PC-3 (cell line): Measurements from ENCODE around the gene KRT79. TPM values are rescaled to one million over a fixed set of nuclear protein-coding genes. Genes with fewer than 3 reads are reported as not detected.
A peak's percentile ranks its signal among the peaks of the same experiment; 100 is the strongest.

Experiments
- ATAC-seq: fragments of 200-7000 bp; cut with Tn5 transposase; 2 replicates; pipeline ENCODE4 v1.9.1; 2020; ENCODE audit warnings: mild to moderate bottlenecking, moderate library complexity
- BruUV-seq: library from RNA; stranded (reverse); fragments of 400-500 nt; replicated peaks from 2 replicates; lab custom pipeline; 2021; lab: Mats Ljungman, UMichigan
- CTCF ChIA-PET: fragments of 300-600 bp; sonication (Branson Sonifier 250); formaldehyde crosslinking; loops from one replicate; lab custom pipeline; 2022; ENCODE audit warnings: antibody characterized with exemption; lab: Charles Lee
- POLR2A ChIA-PET: fragments of 300-600 bp; sonication (Branson Sonifier 250); formaldehyde crosslinking; loops from one replicate; lab custom pipeline; 2022; ENCODE audit warnings: antibody characterized with exemption; ENCODE audit not compliant: unreplicated experiment; lab: Charles Lee
- DNase-seq: peaks from one replicate; pipeline ENCODE4 v3.0.0-alpha.2; 2015
- H2AFZ ChIP-seq: fragments of 300-600 bp; sonication (generic); 2 replicates; pipeline ENCODE4 v1.6.0; 2016; ENCODE audit warnings: antibody characterized with exemption, low read length
- H3F3A ChIP-seq: fragments of 300-600 bp; sonication (generic); one replicate; pipeline ENCODE4 v1.6.0; 2017; ENCODE audit warnings: antibody characterized with exemption, low read length, control low read depth, mild to moderate bottlenecking; ENCODE audit not compliant: unreplicated experiment
- H3K27ac ChIP-seq: fragments of 300-600 bp; sonication (generic); 2 replicates; pipeline ENCODE4 v1.5.1; 2016; ENCODE audit warnings: mild to moderate bottlenecking, low read length
- H3K27me3 ChIP-seq: fragments of 300-600 bp; sonication (generic); 2 replicates; pipeline ENCODE4 v1.6.1; 2016; ENCODE audit warnings: low read length, mixed read lengths
- H3K36me3 ChIP-seq: fragments of 300-600 bp; sonication (generic); 2 replicates; pipeline ENCODE4 v1.6.1; 2016; ENCODE audit warnings: low read depth, mixed run types, low read length, mixed read lengths
- H3K4me1 ChIP-seq: fragments of 300-600 bp; sonication (generic); 2 replicates; pipeline ENCODE4 v1.5.1; 2016; ENCODE audit warnings: low read length; ENCODE audit not compliant: insufficient read depth
- H3K4me2 ChIP-seq: fragments of 300-600 bp; sonication (generic); 2 replicates; pipeline ENCODE4 v1.6.0; 2016; ENCODE audit warnings: low read length
- H3K4me3 ChIP-seq: fragments of 300-600 bp; sonication (generic); 2 replicates; pipeline ENCODE4 v1.5.1; 2016; ENCODE audit warnings: mild to moderate bottlenecking, low read length, mixed read lengths
- H3K79me2 ChIP-seq: fragments of 300-600 bp; sonication (generic); 2 replicates; pipeline ENCODE4 v1.6.1; 2017; ENCODE audit warnings: low read length, mixed read lengths
- H3K9ac ChIP-seq: fragments of 300-600 bp; sonication (generic); 2 replicates; pipeline ENCODE4 v1.6.0; 2016; ENCODE audit warnings: mild to moderate bottlenecking, low read length
- H3K9me2 ChIP-seq: fragments of 300-600 bp; sonication (generic); replicated peaks from 2 replicates; pipeline ENCODE4 v1.6.1; 2016; ENCODE audit warnings: mixed run types, low read length, mixed read lengths
- H3K9me3 ChIP-seq: fragments of 300-600 bp; sonication (generic); 2 replicates; pipeline ENCODE4 v1.6.1; 2016; ENCODE audit warnings: low read length, mixed read lengths
- H4K20me1 ChIP-seq: fragments of 300-600 bp; sonication (generic); 2 replicates; pipeline ENCODE4 v1.6.1; 2016; ENCODE audit warnings: low read length, mixed read lengths
- CTCF ChIP-seq: fragments of 300-600 bp; sonication (generic); conservative IDR thresholded peaks from 2 replicates; pipeline ENCODE4 v1.5.1; 2017; ENCODE audit warnings: antibody characterized with exemption, low read depth, mild to moderate bottlenecking, low read length
- EZH2 ChIP-seq: fragments of 300-600 bp; sonication (generic); IDR thresholded peaks from one replicate; pipeline ENCODE4 v1.6.1; 2017; ENCODE audit warnings: antibody characterized with exemption, mild to moderate bottlenecking, low read length; ENCODE audit not compliant: unreplicated experiment
- EZH2phosphoT487 ChIP-seq: fragments of 300-600 bp; sonication (generic); IDR thresholded peaks from 2 replicates; pipeline ENCODE4 v1.6.1; 2018; ENCODE audit warnings: mild to moderate bottlenecking, antibody characterized with exemption, low read length, borderline replicate concordance
- intact Hi-C: fragments of 100-400 bp; cut with micrococcal nuclease; formaldehyde crosslinking; loops from 2 replicates; pipeline ENCODE4 v1.9.0; 2023
- total RNA-seq: library from RNA; depleted of rRNA; stranded (reverse); fragments of >200 nt; gene quantifications from 2 replicates; pipeline ENCODE4 v1.2.3, GENCODE V29; 2014

KRT79 gene
- total RNA-seq, 1 experiment from 2014 or later: not detected

- POLR2A ChIA-PET: no interaction called here
Measured at GRCh38 chr12:52802442-52802841, 31.7 kb downstream of the KRT79 start.

DNA sequence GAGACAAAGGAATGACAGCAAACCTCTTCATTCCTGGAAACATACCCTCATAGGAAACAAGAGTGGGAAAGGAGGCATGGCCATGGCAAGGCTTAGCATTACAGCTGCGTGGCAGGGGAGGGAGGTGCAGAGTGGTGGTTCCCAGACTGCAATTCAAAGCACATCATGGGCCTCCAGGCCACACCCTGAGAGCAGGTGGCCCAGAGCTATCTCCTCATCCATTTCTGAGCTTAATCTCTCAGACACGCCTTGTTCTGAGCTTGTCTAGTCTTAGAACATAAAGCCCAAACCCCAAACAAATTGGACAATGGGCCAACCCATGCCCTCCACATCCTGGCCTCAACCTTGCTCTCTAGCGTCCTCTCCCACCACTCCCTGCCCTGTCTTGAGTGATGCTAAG lies 32.3 kb downstream of the KRT79 start:
- intact Hi-C loops: loop anchor here (5.0 kb wide), 1 partner anchor 59 kb away; no protein-coding TSS in a partner anchor
- H2AFZ ChIP-seq: no peak overlapping the region
- no peak for DNase-seq
- H3F3A ChIP-seq: no peaks in the 10 kb centered on the region
- no peak overlapping the region for H3K9ac ChIP-seq
- no peaks in the 10 kb centered on the region for H3K36me3 ChIP-seq
- H3K4me2 ChIP-seq: no peak overlapping the region
- H3K27me3 ChIP-seq: no peaks in the 10 kb centered on the region
- TF ChIP-seq EZH2 (no peak), CTCF (no peak), EZH2phosphoT487 (no peak)
- POLR2A ChIA-PET: no interaction called here
- H3K27ac ChIP-seq: 0 out of 2 replicates have a peak overlapping the region, but pooled peaks have one; percentile 89
- peaks cover 51% of the 10 kb centered on the region for H3K4me1 ChIP-seq
- H3K9me2 ChIP-seq: no peaks in the 10 kb centered on the region
- no peak overlapping the region for H3K4me3 ChIP-seq
- no peaks in the 10 kb centered on the region for H3K9me3 ChIP-seq
- no peaks in the 10 kb centered on the region for H4K20me1 ChIP-seq
- CTCF ChIA-PET: no interaction called here
- BruUV-seq: no TSS peak
- no peaks in the 10 kb centered on the region for H3K79me2 ChIP-seq
- no peak for ATAC-seq

More at GRCh38 chr12:52802442-52802841, 31.7 kb downstream of the KRT79 start:
- no peak overlapping the region for H3K9ac ChIP-seq
- H4K20me1 ChIP-seq: no peaks in the 10 kb centered on the region
- no peaks in the 10 kb centered on the region for H3K36me3 ChIP-seq
- H2AFZ ChIP-seq: no peak overlapping the region
- H3K4me3 ChIP-seq: no peak overlapping the region
- H3K79me2 ChIP-seq: no peaks in the 10 kb centered on the region
- ATAC-seq (no peak), DNase-seq (no peak)
- no TSS peak for BruUV-seq
- TF ChIP-seq EZH2phosphoT487 (no peak), CTCF (no peak), EZH2 (no peak)
- no peaks in the 10 kb centered on the region for H3K9me3 ChIP-seq
- CTCF ChIA-PET: no interaction called here
- intact Hi-C loops: loop anchor here (5.0 kb wide), 1 partner anchor 60 kb away; no protein-coding TSS in a partner anchor
- no peak overlapping the region for H3K27ac ChIP-seq
- no peaks in the 10 kb centered on the region for H3F3A ChIP-seq
- peaks cover 44% of the 10 kb centered on the region for H3K4me1 ChIP-seq
- H3K4me2 ChIP-seq: no peak overlapping the region
- no peaks in the 10 kb centered on the region for H3K9me2 ChIP-seq
- H3K27me3 ChIP-seq: no peaks in the 10 kb centered on the region

DNA sequence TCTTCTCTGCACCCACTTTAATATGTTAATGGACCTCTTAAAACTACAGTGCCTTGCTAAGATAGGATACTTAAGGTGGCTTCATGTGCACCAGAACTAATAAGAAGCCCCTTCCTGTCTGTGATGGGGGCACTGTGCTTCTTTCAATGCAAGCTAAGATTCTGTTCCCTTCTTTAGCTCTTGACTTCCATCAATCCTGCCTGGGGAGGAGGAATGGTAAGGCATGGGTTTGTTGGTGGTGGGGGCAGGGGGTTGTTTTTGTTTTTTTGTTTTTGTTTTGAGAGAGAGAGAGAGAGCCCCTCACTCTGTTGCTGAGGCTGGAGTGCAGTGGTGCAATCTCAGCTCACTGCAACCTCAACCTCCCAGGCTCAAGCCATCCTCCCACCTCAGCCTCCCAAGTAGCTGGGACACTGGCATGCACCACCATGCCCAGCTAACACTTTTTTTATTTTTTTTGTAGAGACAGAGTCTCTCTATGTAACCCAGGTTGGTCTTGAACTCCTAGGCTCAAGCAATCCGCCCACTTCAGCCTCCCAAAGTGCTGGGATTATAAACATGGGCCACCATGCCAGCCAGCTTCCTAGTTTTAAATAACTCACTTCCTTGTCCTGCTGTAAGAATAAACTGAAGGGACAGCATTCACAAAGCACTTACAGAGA lies 33.7 kb downstream of the KRT79 start:
- CTCF ChIA-PET: interaction anchor here (0.7 kb wide), 1 partner anchor 774 kb away, joined by 3 read pairs; no protein-coding TSS in a partner anchor
- Histone ChIP-seq H2AFZ (no peak overlapping the region), H4K20me1 (no peaks in the 10 kb centered on the region), H3F3A (no peaks in the 10 kb centered on the region), H3K79me2 (no peaks in the 10 kb centered on the region), H3K4me3 (no peak overlapping the region), H3K27ac (peak overlapping the region; percentile 89), H3K9me3 (no peaks in the 10 kb centered on the region), H3K4me1 (peaks cover 54% of the 10 kb centered on the region), H3K9ac (no peak overlapping the region; the same call in 1 of the 2 replicates), H3K27me3 (no peaks in the 10 kb centered on the region), H3K9me2 (no peaks in the 10 kb centered on the region), H3K4me2 (no peak overlapping the region), H3K36me3 (no peaks in the 10 kb centered on the region)
- TF ChIP-seq EZH2phosphoT487 (no peak), CTCF (no peak), EZH2 (no peak)
- DNase-seq: no peak
- BruUV-seq: no TSS peak
- intact Hi-C loops: loop anchor here (5.0 kb wide), 1 partner anchor 58 kb away; no protein-coding TSS in a partner anchor
- POLR2A ChIA-PET: interaction anchor here (0.6 kb wide), 1 partner anchor 41 kb away, joined by 7 read pairs; no protein-coding TSS in a partner anchor
- no peak for ATAC-seq
